IMR-90 (cell line): ENCODE measurements around the gene RBM48.

Experiments
- CTCF ChIP-seq: conservative IDR thresholded peaks from 2 replicates; pipeline ENCODE4 v1.5.1; 2012; ENCODE audit warnings: mild to moderate bottlenecking, low read depth, low read length, improper control_type of control experiment
- RFX5 ChIP-seq: IDR thresholded peaks from 2 replicates; pipeline ENCODE4 v1.8.0; 2012; ENCODE audit warnings: low read depth, mild to moderate bottlenecking, low read length, moderate library complexity
- USF2 ChIP-seq: fragments of 150-350 bp; IDR thresholded peaks from 2 replicates; pipeline ENCODE4 v1.6.1; 2017; ENCODE audit warnings: mild to moderate bottlenecking, antibody characterized with exemption, low read length, low read depth

- no peak for TF ChIP-seq CTCF
- no peak for TF ChIP-seq RFX5
- TF ChIP-seq USF2 = no peak
Observed at GRCh38 chr7:92496876-92497275, 31.7 kb upstream of the RBM48 start.
